ENCODE data around the gene SLIT3.

GRCh38 chr5:168897387-168898122 is 403.4 kb downstream of the SLIT3 start:
- TF ChIP-seq CTCF (IDR thresholded peaks at IDR 0.05): no peak
- TF ChIP-seq POLR2AphosphoS5 (IDR thresholded peaks at IDR 0.05): no peak

All from suprapubic skin (tissue), 3 donors.